B cell (primary cell): ENCODE data around the gene PFDN2. TPM values are rescaled to one million over a fixed set of nuclear protein-coding genes. Genes with fewer than 3 reads are reported as not detected.

Experiments
- ATAC-seq: fragments of 200-7000 bp; cut with Tn5 transposase; one replicate; pipeline ENCODE4 v1.10.0; 2021; ENCODE audit warnings: low read depth, mild to moderate bottlenecking, moderate number of reproducible peaks, moderate library complexity
- CTCF ChIA-PET: fragments of 350-600 bp; sonication (Branson Sonifier 250); formaldehyde crosslinking; loops from one replicate; lab custom pipeline; 2021; ENCODE audit warnings: antibody characterized with exemption, inconsistent platforms; lab: Charles Lee
- POLR2A ChIA-PET: fragments of 350-600 bp; sonication (Branson Sonifier 250); formaldehyde crosslinking; loops from one replicate; lab custom pipeline; 2021; ENCODE audit warnings: antibody characterized with exemption; lab: Charles Lee
- DNase-seq: peaks from one replicate; pipeline ENCODE4 v3.0.0; 2013
- H2AFZ ChIP-seq: 2 replicates; pipeline ENCODE4 v1.6.1; 2012; ENCODE audit warnings: mild to moderate bottlenecking, low read depth, low read length; ENCODE audit not compliant: insufficient read depth, poor library complexity, severe bottlenecking
- H3K27ac ChIP-seq, 2 donors: 1 replicate in 1 of 2; 2 replicates in 1 of 2; pipeline ENCODE4 v1.5.1; 2012 to 2013; ENCODE audit warnings: low read length in 2 of 2, mild to moderate bottlenecking in 2 of 2, moderate library complexity in 1 of 2
- H3K27me3 ChIP-seq, 4 experiments: fragments of 200-600 bp in 1 of 4; sonication (generic) in 1 of 4; replicated peaks in 1 of 4; 1 replicate in 2 of 4; 2 replicates in 2 of 4; pipeline versions ENCODE4 v1.6.1 to v1.7.0; 2013 to 2016; ENCODE audit warnings: low read length in 3 of 4, mild to moderate bottlenecking in 2 of 4, mixed read lengths in 1 of 4, moderate library complexity in 1 of 4; ENCODE audit not compliant: insufficient read depth in 4 of 4, control insufficient read depth in 3 of 4; ENCODE audit errors: control extremely low read depth in 1 of 4
- H3K36me3 ChIP-seq, 2 experiments: replicated peaks in 1 of 2; 1 replicate in 1 of 2; 2 replicates in 1 of 2; pipeline versions ENCODE4 v1.6.1 to v1.7.1; 2013; ENCODE audit warnings: low read length in 1 of 2; ENCODE audit not compliant: insufficient read depth in 2 of 2, control insufficient read depth in 1 of 2; ENCODE audit errors: control extremely low read depth in 1 of 2, extremely low read depth in 1 of 2
- H3K4me1 ChIP-seq, 2 donors: fragments of 200-600 bp in 1 of 2; sonication (generic) in 1 of 2; 1 replicate in 1 of 2; 2 replicates in 1 of 2; pipeline versions ENCODE4 v1.5.1 to v1.6.1; 2013 to 2017; ENCODE audit warnings: low read length in 2 of 2; ENCODE audit not compliant: control insufficient read depth in 2 of 2, insufficient read depth in 2 of 2
- H3K4me2 ChIP-seq: replicated peaks from 2 replicates; pipeline ENCODE3; 2012; ENCODE audit warnings: mild to moderate bottlenecking, low read depth, low read length; ENCODE audit not compliant: poor library complexity, severe bottlenecking
- H3K4me3 ChIP-seq, 5 experiments: fragments of 200-600 bp in 1 of 5; sonication (generic) in 1 of 5; 1 replicate in 3 of 5; 2 replicates in 2 of 5; pipeline versions ENCODE4 v1.5.1 to v1.7.0; 2011 to 2016; ENCODE audit warnings: low read length in 4 of 5, mild to moderate bottlenecking in 4 of 5, low read depth in 2 of 5, control low read depth in 1 of 5, moderate library complexity in 1 of 5; ENCODE audit not compliant: insufficient read depth in 1 of 5; ENCODE audit errors: control extremely low read depth in 1 of 5, extremely low read depth in 1 of 5
- H3K79me2 ChIP-seq: fragments of 200-600 bp; sonication (generic); one replicate; pipeline ENCODE4 v1.6.0; 2016; ENCODE audit warnings: low read length; ENCODE audit not compliant: control insufficient read depth, insufficient read depth
- H3K9ac ChIP-seq: fragments of 200-600 bp; sonication (generic); 2 replicates; pipeline ENCODE4 v1.6.1; 2017; ENCODE audit warnings: mild to moderate bottlenecking, low read length, moderate library complexity
- H3K9me3 ChIP-seq, 3 donors: one replicate each; pipeline versions ENCODE4 v1.6.1 to v1.7.1; 2013; ENCODE audit warnings: low read length in 2 of 3; ENCODE audit not compliant: control insufficient read depth in 2 of 3, insufficient read depth in 1 of 3; ENCODE audit errors: control extremely low read depth in 1 of 3
- H4K20me1 ChIP-seq: 2 replicates; pipeline ENCODE4 v1.6.0; 2012; ENCODE audit warnings: mild to moderate bottlenecking, low read length; ENCODE audit not compliant: insufficient read depth, control insufficient read depth, poor library complexity, severe bottlenecking
- H3K27ac Mint-ChIP-seq: one replicate; pipeline ENCODE4 v1.8.0; 2021; ENCODE audit warnings: mixed read lengths
- H3K27me3 Mint-ChIP-seq: one replicate; pipeline ENCODE4 v1.8.0; 2021; ENCODE audit warnings: mixed read lengths
- H3K4me1 Mint-ChIP-seq: one replicate; pipeline ENCODE4 v1.8.0; 2021; ENCODE audit warnings: mixed read lengths
- H3K4me3 Mint-ChIP-seq: one replicate; pipeline ENCODE4 v1.8.0; 2021; ENCODE audit warnings: mixed read lengths
- H3K9me3 Mint-ChIP-seq: one replicate; pipeline ENCODE4 v1.8.0; 2022; ENCODE audit warnings: mixed read lengths; ENCODE audit not compliant: insufficient read depth
- EZH2 ChIP-seq: IDR thresholded peaks from 2 replicates; pipeline ENCODE4 v1.6.1; 2012; ENCODE audit warnings: borderline replicate concordance, low read depth, mild to moderate bottlenecking, moderate library complexity, low read length; ENCODE audit not compliant: insufficient read depth, poor library complexity, severe bottlenecking
- WGBS: methylation state at CpG from one replicate; pipeline ENCODE4 v1.1.5; 2013; ENCODE audit warnings: missing lambda C conversion rate; ENCODE audit not compliant: insufficient coverage; 5-methylcytosine and 5-hydroxymethylcytosine counted together
- intact Hi-C: fragments of 100-400 bp; cut with micrococcal nuclease; formaldehyde crosslinking; loops from one replicate; pipeline ENCODE4 v1.10.0; 2022
- polyA plus RNA-seq: library from polyadenylated mRNA; depleted of rRNA; stranded (reverse); fragments of >200 nt; gene quantifications from 2 replicates; pipeline ENCODE4 v1.2.3, GENCODE V29; 2012
- total RNA-seq, 2 donors: library from RNA; stranded (reverse); fragments of 120-200 nt in 1 of 2; gene quantifications; 1 replicate in 1 of 2; 2 replicates in 1 of 2; pipeline versions ENCODE4 v1.2.3 to v1.2.4, GENCODE V29; 2013 to 2022
- TF ChIP-seq, protein P1 (sequence below): fragments of 200-600 bp; IDR thresholded peaks from one replicate; pipeline ENCODE4 v1.8.0; 2022; ENCODE audit warnings: antibody characterized with exemption, mild to moderate bottlenecking

Gene PFDN2
- total and polyA plus RNA-seq, 2 donors (not counting 1 experiment from before 2014, with no cell fraction given): 29.9 to 43.2 TPM

DNA sequence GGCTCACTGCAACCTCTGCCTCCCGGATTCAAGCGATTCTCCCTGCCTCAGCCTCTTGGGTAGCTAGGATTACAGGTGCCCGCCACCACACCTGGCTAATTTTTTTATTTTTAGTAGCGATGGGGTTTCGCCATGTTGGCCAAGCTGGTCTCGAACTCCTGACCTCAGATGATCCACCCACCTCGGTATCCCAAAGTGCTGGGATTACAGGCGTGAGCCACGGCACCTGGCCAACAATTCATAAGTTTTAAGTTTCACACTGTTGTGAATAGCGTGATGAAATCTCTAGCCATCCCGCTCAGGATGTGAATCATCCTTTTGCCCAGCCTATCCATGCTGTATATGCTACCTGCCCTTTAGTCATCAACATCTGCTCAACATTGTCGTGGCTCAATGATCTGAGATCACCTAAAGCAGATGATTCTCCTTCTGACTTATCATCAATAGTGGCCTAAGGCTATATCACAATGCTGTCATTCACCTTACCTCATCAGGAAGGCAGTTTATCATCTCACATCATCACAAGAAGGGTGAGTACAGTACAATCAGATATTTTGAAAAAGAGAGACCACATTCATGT, 2.6 kb downstream of the PFDN2 start:
- Mint-ChIP-seq H3K27me3 (no peaks in the 10 kb centered on the region), H3K4me1 (peaks cover 68% of the 10 kb centered on the region), H3K27ac (peak overlapping the region; percentile 34), H3K4me3 (no peak overlapping the region), H3K9me3 (no peaks in the 10 kb centered on the region)
- H3K27me3 ChIP-seq: no peaks in the 10 kb centered on the region
- ChIA-PET POLR2A (no interaction called here), CTCF (no interaction called here)
- no peak for DNase-seq
- no peaks in the 10 kb centered on the region for H3K9me3 ChIP-seq
- H3K36me3 ChIP-seq: peaks cover 9 to 11% of the 10 kb centered on the region in 2 experiments
- WGBS: 97% methylated on average over 12 of the region's 12 CpGs
- H3K4me3 ChIP-seq: no peak overlapping the region
- H3K4me2 ChIP-seq: no peak overlapping the region
- peaks cover 35 to 42% of the 10 kb centered on the region in 2 donors for H3K4me1 ChIP-seq
- H4K20me1 ChIP-seq: peaks cover 27% of the 10 kb centered on the region
- ATAC-seq: no peak
- TF ChIP-seq, protein P1, sequence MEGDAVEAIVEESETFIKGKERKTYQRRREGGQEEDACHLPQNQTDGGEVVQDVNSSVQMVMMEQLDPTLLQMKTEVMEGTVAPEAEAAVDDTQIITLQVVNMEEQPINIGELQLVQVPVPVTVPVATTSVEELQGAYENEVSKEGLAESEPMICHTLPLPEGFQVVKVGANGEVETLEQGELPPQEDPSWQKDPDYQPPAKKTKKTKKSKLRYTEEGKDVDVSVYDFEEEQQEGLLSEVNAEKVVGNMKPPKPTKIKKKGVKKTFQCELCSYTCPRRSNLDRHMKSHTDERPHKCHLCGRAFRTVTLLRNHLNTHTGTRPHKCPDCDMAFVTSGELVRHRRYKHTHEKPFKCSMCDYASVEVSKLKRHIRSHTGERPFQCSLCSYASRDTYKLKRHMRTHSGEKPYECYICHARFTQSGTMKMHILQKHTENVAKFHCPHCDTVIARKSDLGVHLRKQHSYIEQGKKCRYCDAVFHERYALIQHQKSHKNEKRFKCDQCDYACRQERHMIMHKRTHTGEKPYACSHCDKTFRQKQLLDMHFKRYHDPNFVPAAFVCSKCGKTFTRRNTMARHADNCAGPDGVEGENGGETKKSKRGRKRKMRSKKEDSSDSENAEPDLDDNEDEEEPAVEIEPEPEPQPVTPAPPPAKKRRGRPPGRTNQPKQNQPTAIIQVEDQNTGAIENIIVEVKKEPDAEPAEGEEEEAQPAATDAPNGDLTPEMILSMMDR: no peak
- TF ChIP-seq EZH2: no peak
- peaks cover 98% of the 10 kb centered on the region for H3K79me2 ChIP-seq
- intact Hi-C loops: no loop called here
- H3K27ac ChIP-seq: no peak overlapping the region
- H2AFZ ChIP-seq: no peak overlapping the region
- H3K9ac ChIP-seq: no peak overlapping the region

DNA sequence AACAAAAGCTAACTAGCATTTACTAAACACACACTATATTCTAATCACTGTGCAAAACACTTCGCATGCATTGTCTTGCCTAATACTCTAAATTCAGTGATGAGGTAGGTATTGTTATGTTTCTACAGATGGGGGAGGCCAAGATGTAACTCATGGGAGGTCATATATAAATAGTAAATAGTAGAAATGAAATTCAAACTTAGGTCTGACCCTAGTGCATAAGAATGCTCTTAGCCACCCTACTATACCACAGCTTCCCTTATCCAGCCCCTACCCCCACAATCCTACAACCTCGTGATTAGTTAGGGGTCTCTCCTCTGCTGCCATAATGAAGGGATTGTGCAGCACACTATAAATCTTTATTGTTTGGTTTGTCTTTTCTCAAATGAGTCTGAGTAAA, 3.3 kb downstream of the PFDN2 start:
- intact Hi-C loops: no loop called here
- Histone ChIP-seq H3K4me3 (no peak overlapping the region), H3K27ac (no peak overlapping the region), H3K79me2 (peaks cover 98% of the 10 kb centered on the region), H3K9ac (no peak overlapping the region), H4K20me1 (peaks cover 27% of the 10 kb centered on the region), H3K27me3 (no peaks in the 10 kb centered on the region), H3K4me1 (peaks cover 31 to 36% of the 10 kb centered on the region in 2 donors), H3K36me3 (peaks cover 11 to 13% of the 10 kb centered on the region in 2 experiments), H2AFZ (no peak overlapping the region), H3K9me3 (no peaks in the 10 kb centered on the region), H3K4me2 (no peak overlapping the region)
- no peaks in the 10 kb centered on the region for H3K9me3 Mint-ChIP-seq
- no peaks in the 10 kb centered on the region for H3K27me3 Mint-ChIP-seq
- ATAC-seq (no peak), DNase-seq (no peak)
- CTCF ChIA-PET: no interaction called here
- H3K4me1 Mint-ChIP-seq: peaks cover 61% of the 10 kb centered on the region
- WGBS: no CpG with 5 or more reads among the region's 2 CpGs
- no peak for TF ChIP-seq EZH2
- TF ChIP-seq, protein P1: no peak
- H3K27ac Mint-ChIP-seq: no peak overlapping the region
- H3K4me3 Mint-ChIP-seq: no peak overlapping the region
- POLR2A ChIA-PET: no interaction called here
